BJ (cell line): ENCODE measurements around the gene TCOF1. TPM values are rescaled to one million over a fixed set of nuclear protein-coding genes. Genes with fewer than 3 reads are reported as not detected.

ENCODE experiments used
- CTCF ChIA-PET: fragments of 350-600 bp; formaldehyde crosslinking; extraction: SDS; loops from one replicate; lab custom pipeline; 2021; ENCODE audit warnings: antibody characterized with exemption, inconsistent platforms; lab: Yijun Ruan, JAX
- POLR2A ChIA-PET: fragments of 300-600 bp; sonication (Branson Sonifier 250); formaldehyde crosslinking; extraction: SDS; loops from one replicate; lab custom pipeline; 2021; ENCODE audit warnings: antibody characterized with exemption; lab: Charles Lee
- DNase-seq: peaks from one replicate; pipeline ENCODE4 v3.0.0-alpha.2; 2011; ENCODE audit warnings: low read depth
- H3K27me3 ChIP-seq: 2 replicates; pipeline ENCODE4 v1.6.0; 2011; ENCODE audit warnings: low read length; ENCODE audit not compliant: control insufficient read depth, insufficient read depth
- H3K36me3 ChIP-seq: 2 replicates; pipeline ENCODE4 v1.5.1; 2011; ENCODE audit warnings: low read length; ENCODE audit not compliant: control insufficient read depth, insufficient read depth
- H3K4me3 ChIP-seq: 2 replicates; pipeline ENCODE4 v1.5.1; 2011; ENCODE audit warnings: low read depth, mild to moderate bottlenecking, control low read depth, low read length
- CTCF ChIP-seq: IDR thresholded peaks from 2 replicates; pipeline ENCODE4 v1.5.1; 2011; ENCODE audit warnings: low read depth, mild to moderate bottlenecking, control low read depth, inconsistent platforms, low read length, moderate library complexity; ENCODE audit not compliant: insufficient read depth
- polyA plus RNA-seq: library from polyadenylated mRNA; depleted of rRNA; stranded (reverse); fragments of >200 nt; gene quantifications from 2 replicates; pipeline ENCODE4 v1.2.3, GENCODE V29; 2011; rRNA removed

The TCOF1 gene
- polyA plus RNA-seq, 1 experiment = 9.7 TPM

DNA sequence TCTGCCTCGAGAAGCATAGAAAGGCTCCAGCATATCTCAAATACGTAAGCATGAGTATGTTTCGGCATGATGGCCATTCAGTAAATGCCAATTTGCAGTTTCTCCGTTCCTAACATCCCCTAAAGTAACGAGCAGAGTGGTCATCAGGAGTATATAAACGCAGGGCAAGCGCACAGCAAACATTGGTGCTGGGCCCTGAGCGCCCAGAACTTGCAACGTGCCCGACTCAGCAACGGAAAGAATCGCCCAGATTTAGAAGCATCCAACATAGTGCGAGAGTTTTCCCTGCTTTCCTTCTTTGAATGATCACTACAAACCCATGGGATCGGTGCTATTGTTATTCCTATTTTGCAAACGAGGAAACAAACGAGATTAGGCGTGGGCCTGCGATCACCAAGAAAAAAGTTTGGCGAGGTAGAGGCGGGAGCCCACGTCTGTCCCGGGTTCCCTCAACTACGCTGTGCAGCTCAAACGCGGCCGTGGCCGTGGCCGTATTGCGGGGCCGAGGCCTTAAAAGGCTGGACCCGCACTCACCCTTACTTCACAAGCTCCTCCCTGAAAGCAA is 91.5 kb downstream of the TCOF1 start:
- peak overlapping the region; percentile 63 for H3K4me3 ChIP-seq
- H3K36me3 ChIP-seq = peaks cover 25% of the 10 kb centered on the region
- no peak for TF ChIP-seq CTCF
- CTCF ChIA-PET = interaction anchor here (1.1 to 2.2 kb wide), 6 partner anchors 9 to 209 kb away, joined by 3 to 8 read pairs (median 6); no protein-coding TSS in a partner anchor
- no peaks in the 10 kb centered on the region for H3K27me3 ChIP-seq
- POLR2A ChIA-PET = interaction anchor here (0.5 to 0.6 kb wide), 2 partner anchors 10 to 16 kb away, joined by 3 to 9 read pairs; no protein-coding TSS in a partner anchor
- no peak for DNase-seq

Other genes starting within 250 kb of the TCOF1 start
- 163 and 276 TPM in 2 replicates for gene PDGFRB, start 201.9 kb upstream of the TCOF1 start, polyA plus RNA-seq
- gene CDX1, start 190.9 kb upstream of the TCOF1 start, polyA plus RNA-seq = 0.39 and 0.97 TPM in 2 replicates
- gene SLC6A7, start 167.6 kb upstream of the TCOF1 start, polyA plus RNA-seq = not detected in 2 replicates
- gene CAMK2A, start 67.9 kb upstream of the TCOF1 start, polyA plus RNA-seq = 0.09 and 0.11 TPM in 2 replicates
- 5.2 and 9.8 TPM in 2 replicates for gene ARSI, start 54.8 kb upstream of the TCOF1 start, polyA plus RNA-seq
- 0.28 and 0.31 TPM in 2 replicates for gene CD74, start 55.2 kb downstream of the TCOF1 start, polyA plus RNA-seq
- gene RPS14, start 92.0 kb downstream of the TCOF1 start, polyA plus RNA-seq = 2,496 and 3,512 TPM in 2 replicates
- 56.6 and 89.7 TPM in 2 replicates for gene NDST1, start 150.4 kb downstream of the TCOF1 start, polyA plus RNA-seq